ENCODE data around the gene TPD52L1.
A peak's percentile ranks its signal among the peaks of the same experiment; 100 is the strongest.

The TPD52L1 gene

GRCh38 chr6:125224231-125224861, 70.8 kb downstream of the TPD52L1 start:
- TF ChIP-seq, protein P1, sequence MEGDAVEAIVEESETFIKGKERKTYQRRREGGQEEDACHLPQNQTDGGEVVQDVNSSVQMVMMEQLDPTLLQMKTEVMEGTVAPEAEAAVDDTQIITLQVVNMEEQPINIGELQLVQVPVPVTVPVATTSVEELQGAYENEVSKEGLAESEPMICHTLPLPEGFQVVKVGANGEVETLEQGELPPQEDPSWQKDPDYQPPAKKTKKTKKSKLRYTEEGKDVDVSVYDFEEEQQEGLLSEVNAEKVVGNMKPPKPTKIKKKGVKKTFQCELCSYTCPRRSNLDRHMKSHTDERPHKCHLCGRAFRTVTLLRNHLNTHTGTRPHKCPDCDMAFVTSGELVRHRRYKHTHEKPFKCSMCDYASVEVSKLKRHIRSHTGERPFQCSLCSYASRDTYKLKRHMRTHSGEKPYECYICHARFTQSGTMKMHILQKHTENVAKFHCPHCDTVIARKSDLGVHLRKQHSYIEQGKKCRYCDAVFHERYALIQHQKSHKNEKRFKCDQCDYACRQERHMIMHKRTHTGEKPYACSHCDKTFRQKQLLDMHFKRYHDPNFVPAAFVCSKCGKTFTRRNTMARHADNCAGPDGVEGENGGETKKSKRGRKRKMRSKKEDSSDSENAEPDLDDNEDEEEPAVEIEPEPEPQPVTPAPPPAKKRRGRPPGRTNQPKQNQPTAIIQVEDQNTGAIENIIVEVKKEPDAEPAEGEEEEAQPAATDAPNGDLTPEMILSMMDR (conservative IDR thresholded peaks at IDR 0.05; ENCODE audit: control insufficient read depth, insufficient read depth, low read depth, low read length) = no peak
- peak; percentile 29 for DNase-seq (ENCODE audit: low read depth)
- no peak overlapping the region for H3K4me3 ChIP-seq (ENCODE audit: control insufficient read depth, low read depth, low read length)

DNA sequence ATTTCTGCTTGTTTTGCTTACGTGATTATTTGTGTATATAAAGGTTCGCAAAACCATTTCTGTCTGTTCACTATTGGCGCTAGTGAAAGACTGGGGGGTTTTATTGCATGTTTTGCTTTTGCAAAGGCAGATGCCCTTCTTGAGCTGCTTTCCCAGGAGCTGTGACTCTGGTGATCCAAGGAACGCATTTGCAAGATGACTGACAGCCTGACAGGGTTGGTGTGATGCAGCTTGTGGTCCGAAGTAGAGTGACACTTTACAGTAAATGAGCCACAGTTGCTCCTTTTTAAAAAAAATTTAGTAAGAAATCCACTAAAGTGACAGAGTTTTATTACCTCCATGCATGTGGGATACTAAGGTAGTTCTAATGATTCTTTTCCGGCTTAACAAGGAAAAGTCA, 73.7 kb downstream of the TPD52L1 start:
- DNase-seq (ENCODE audit: low read depth) = no peak
- TF ChIP-seq, protein P1 (conservative IDR thresholded peaks at IDR 0.05; ENCODE audit: control insufficient read depth, insufficient read depth, low read depth, low read length) = no peak
- no peak overlapping the region for H3K4me3 ChIP-seq (ENCODE audit: control insufficient read depth, low read depth, low read length)

DNA sequence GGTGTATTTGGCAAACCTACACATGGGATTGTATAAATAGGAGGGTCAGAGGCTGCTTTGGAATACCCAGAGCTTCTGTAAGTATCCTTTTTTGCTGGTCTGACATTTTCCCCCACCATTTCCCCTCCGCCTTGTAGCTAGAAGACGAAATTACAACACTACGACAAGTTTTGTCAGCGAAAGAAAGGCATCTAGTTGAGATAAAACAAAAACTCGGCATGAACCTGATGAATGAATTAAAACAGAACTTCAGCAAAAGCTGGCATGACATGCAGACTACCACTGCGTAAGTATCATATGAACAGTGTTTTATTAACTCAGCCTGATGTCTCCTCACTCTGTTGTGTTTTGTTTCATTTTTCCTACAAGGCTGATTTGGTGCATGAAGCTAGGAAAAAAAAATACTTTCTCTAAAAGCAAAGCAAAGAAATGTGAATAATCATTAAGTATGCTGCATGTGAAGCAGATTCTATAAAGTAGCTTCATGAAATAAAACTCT, 75.5 kb downstream of the TPD52L1 start:
- H3K4me3 ChIP-seq (ENCODE audit: control insufficient read depth, low read depth, low read length) = no peak overlapping the region
- no peak for DNase-seq (ENCODE audit: low read depth)
- TF ChIP-seq, protein P1 (conservative IDR thresholded peaks at IDR 0.05; ENCODE audit: control insufficient read depth, insufficient read depth, low read depth, low read length) = no peak

DNA sequence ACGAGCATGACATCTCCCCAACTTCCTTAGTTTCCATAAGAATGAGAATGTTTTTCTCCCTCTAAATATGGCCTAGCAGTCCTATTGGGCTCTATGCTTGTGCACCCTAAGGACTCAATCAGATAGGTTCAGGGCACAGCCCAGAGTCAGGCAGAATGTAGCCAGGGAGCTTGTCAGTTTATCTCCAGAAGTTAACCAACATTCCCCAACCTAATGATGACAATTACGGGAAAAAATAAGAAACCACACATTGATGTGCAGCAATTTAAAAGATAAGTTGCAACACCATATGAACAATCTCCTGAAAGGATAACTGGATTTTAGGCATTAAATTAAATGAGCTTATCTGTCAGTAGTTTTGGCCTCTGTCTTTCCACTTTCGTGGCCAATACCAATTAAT, 77.1 kb downstream of the TPD52L1 start:
- H3K4me3 ChIP-seq (ENCODE audit: control insufficient read depth, low read depth, low read length) = no peak overlapping the region
- no peak for DNase-seq (ENCODE audit: low read depth)

DNA sequence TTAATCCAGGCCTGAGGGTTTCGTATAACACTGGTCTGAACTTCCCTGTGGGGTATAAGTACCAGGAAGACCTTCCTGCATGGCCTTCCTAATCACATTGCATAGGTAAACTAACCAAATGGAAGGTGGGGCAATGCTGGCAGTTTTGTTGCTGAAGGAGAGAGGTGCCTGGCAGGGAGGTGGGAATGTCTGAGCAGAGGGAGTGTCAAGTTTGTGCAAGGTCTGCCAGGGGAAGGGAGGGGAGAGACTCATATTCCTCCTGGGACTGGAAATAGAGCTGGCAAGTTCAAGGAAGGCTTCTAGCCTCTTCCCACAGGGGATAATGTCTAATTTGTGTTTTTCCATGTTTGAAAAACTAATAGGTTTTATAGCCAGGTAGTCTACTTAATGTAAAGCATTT, 77.6 kb downstream of the TPD52L1 start:
- TF ChIP-seq, protein P1 (conservative IDR thresholded peaks at IDR 0.05; ENCODE audit: control insufficient read depth, insufficient read depth, low read depth, low read length) = no peak
- H3K4me3 ChIP-seq (ENCODE audit: control insufficient read depth, low read depth, low read length) = no peak overlapping the region
- DNase-seq (ENCODE audit: low read depth) = no peak

More for the DNA sequence above, 77.1 kb downstream of the TPD52L1 start:
- TF ChIP-seq, protein P1 (conservative IDR thresholded peaks at IDR 0.05; ENCODE audit: control insufficient read depth, insufficient read depth, low read depth, low read length) = no peak

DNA sequence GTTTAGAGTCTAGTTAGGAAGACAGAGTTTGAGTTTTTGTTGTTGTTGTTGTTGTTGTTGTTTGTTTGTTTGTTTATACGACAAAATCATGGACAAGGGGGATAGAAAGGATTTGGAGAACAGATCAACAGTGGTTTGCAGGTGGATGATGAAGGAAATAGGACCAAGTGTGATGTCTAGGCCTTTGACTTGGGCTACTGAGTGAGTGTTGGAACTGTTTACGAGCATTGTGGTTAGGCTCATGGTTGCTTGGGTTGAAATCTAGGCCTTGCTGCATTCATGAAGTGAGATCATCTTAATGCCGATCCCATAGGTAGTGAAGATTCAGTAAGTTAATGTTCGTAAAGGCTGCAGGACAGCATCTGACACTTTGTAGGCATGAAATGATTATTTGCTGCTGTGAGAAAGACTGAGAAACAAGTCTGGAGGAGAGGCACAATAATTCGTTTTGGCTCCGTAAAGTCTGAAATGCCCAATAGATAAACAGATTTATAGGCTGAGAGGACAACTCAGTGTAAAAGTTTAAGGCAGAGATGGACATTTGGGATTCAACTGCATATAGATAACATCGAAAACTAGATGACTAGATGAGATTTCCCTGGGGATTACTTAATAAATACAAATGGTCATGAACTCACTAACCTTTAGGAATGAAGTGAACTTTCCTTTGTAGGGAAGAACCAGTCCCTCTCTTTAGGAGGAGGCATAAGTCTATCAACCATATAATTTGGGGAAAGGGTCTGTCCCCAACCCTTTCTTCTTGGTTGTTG, 78.2 kb downstream of the TPD52L1 start:
- no peak overlapping the region for H3K4me3 ChIP-seq (ENCODE audit: control insufficient read depth, low read depth, low read length)
- TF ChIP-seq, protein P1 (conservative IDR thresholded peaks at IDR 0.05; ENCODE audit: control insufficient read depth, insufficient read depth, low read depth, low read length) = no peak
- no peak for DNase-seq (ENCODE audit: low read depth)

All from fibroblast of mammary gland (primary cell).